ENCODE measurements around the gene DKK1.

The DKK1 gene

DNA sequence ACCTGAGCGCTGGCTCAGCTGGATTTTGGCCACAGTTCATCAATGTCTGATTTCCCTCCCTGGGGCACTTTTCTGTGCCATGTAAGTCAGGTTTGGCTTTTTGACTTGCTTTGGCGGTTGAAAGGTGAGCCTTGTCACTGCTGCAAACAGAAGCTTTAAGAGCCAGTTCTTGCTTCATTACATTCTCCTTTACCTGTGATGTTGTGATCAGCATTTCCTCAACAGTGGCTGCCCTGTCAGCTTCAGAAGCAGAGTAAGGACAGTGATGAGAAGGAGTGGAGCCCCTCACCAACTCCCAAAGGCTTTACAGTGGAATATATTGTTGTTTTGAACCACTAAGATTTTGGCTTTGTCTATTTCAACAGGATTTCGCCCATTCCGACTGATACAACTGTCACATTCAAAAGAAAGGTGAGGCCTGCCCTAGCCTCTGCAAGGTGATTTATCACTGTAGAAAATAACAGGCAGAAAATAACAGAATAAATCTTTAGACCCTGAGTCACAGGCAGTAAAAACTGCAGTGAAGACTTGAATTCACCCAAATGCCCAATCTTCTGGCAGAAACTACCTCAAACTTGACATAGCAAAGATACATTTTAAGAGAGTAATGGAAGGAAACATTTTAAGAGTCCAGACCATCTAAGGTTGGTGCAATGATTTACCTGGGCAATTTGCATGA lies 13.3 kb upstream of the DKK1 start:
- no peak for DNase-seq (ENCODE audit: low read depth)
- no peak overlapping the region for H3K4me3 ChIP-seq (ENCODE audit: low read length)
- no peak for TF ChIP-seq CTCF (conservative IDR thresholded peaks at IDR 0.05; ENCODE audit: low read depth, low read length)

- H3K4me3 ChIP-seq (ENCODE audit: low read length) = peak overlapping the region; percentile 72
- DNase-seq (ENCODE audit: low read depth) = no peak
- peak; percentile 66 for TF ChIP-seq CTCF (conservative IDR thresholded peaks at IDR 0.05; ENCODE audit: low read depth, low read length)
Observed at GRCh38 chr10:52308251-52309031, 5.6 kb upstream of the DKK1 start.

GRCh38 chr10:52312942-52313255 lies 1.2 kb upstream of the DKK1 start:
- no peak for TF ChIP-seq CTCF (conservative IDR thresholded peaks at IDR 0.05; ENCODE audit: low read depth, low read length)
- DNase-seq (ENCODE audit: low read depth) = no peak
- H3K4me3 ChIP-seq (ENCODE audit: low read length) = peak overlapping the region; percentile 81

- no peak for DNase-seq (ENCODE audit: low read depth)
- no peak for TF ChIP-seq CTCF (conservative IDR thresholded peaks at IDR 0.05; ENCODE audit: low read depth, low read length)
- H3K4me3 ChIP-seq (ENCODE audit: low read length) = peak overlapping the region; percentile 81
Observed at GRCh38 chr10:52313256-52313932, 687 bp upstream of the DKK1 start.

DNA sequence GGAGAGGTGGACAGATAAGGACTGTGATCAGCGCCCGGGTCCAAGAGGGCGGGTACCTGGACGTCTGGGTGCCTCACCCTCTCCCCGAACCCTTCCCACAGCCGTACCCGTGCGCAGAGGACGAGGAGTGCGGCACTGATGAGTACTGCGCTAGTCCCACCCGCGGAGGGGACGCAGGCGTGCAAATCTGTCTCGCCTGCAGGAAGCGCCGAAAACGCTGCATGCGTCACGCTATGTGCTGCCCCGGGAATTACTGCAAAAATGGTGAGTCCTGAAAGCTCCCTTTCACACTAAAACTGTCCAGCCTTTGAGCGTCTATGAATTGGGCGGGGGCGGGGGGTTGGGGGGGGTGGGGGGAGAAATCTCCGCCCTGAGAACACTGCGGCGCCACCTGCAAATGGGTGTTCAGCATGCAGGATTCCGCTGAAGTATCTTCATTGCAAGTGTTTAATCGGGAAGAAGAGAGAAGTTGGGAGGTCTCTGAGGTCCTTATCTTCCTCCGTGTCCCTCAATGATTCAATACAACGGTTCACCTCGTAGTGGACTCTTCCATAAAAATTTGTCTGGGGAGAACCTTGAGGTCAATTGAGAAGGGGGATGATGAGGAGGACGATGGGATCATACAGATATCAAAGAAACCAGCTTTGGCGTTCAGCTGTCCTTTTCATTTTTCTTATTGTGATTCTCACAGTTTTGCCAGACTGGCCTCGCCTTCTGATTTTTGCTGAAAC lies 906 bp downstream of the DKK1 start:
- peak overlapping the region; percentile 81 for H3K4me3 ChIP-seq (ENCODE audit: low read length)
- TF ChIP-seq CTCF (conservative IDR thresholded peaks at IDR 0.05; ENCODE audit: low read depth, low read length) = no peak
- DNase-seq (ENCODE audit: low read depth) = no peak

DNA sequence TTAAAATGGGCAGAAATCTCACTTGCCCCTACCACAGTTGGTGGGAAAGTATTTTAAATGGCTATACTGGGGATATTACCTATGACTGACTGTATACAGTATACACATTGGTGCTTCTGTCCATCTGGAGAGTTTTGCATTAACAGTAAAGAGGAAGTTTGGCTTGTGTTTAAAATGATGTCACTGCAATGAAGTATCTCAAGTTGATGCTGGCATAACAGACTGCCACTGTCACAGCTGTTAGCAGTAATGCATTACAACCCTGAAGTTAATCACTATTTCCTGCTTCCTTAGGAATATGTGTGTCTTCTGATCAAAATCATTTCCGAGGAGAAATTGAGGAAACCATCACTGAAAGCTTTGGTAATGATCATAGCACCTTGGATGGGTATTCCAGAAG lies 1.9 kb downstream of the DKK1 start:
- no peak for TF ChIP-seq CTCF (conservative IDR thresholded peaks at IDR 0.05; ENCODE audit: low read depth, low read length)
- peak overlapping the region; percentile 81 for H3K4me3 ChIP-seq (ENCODE audit: low read length)
- no peak for DNase-seq (ENCODE audit: low read depth)
